ENCODE results near the gene NKAIN2.

The NKAIN2 gene

DNA sequence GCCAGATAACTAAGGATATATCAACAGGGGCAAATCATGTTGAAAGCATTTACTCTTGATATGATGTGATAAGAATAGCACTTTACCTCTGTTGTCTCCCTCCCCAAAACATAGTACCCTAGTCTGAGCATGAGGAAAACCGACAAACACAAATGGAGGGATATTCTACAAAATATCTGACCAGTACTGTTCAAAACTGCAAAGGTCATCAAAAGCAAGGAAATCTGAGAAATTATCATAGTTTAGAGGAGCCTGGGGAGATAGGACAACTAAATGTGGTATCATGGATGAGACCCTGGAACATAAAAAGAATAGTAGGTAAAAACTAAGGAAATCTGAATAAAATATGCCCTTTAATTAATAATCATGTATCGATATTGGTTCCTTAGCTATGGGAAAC is 675.2 kb downstream of the NKAIN2 start:
- no peak overlapping the region for H3K4me3 ChIP-seq (ENCODE audit: low read depth, low read length)
- in situ Hi-C loops (cut with HindIII; ENCODE audit: low sequenced_read_pairs): no loop called here
- no peak for TF ChIP-seq CTCF (IDR thresholded peaks at IDR 0.05; ENCODE audit: low read depth, low read length, missing control alignments)
- DNase-seq (ENCODE audit: low read depth): no peak

GRCh38 chr6:124479991-124480430 is 676.3 kb downstream of the NKAIN2 start:
- TF ChIP-seq CTCF (IDR thresholded peaks at IDR 0.05; ENCODE audit: low read depth, low read length, missing control alignments): no peak
- no peak overlapping the region for H3K4me3 ChIP-seq (ENCODE audit: low read depth, low read length)
- in situ Hi-C loops (cut with HindIII; ENCODE audit: low sequenced_read_pairs): no loop called here
- DNase-seq (ENCODE audit: low read depth): no peak

- in situ Hi-C loops (cut with HindIII; ENCODE audit: low sequenced_read_pairs): no loop called here
- DNase-seq (ENCODE audit: low read depth): peak; percentile 65
- TF ChIP-seq CTCF (IDR thresholded peaks at IDR 0.05; ENCODE audit: low read depth, low read length, missing control alignments): no peak
- no peak overlapping the region for H3K4me3 ChIP-seq (ENCODE audit: low read depth, low read length)
Measured at GRCh38 chr6:124482071-124482491, 678.4 kb downstream of the NKAIN2 start.

DNA sequence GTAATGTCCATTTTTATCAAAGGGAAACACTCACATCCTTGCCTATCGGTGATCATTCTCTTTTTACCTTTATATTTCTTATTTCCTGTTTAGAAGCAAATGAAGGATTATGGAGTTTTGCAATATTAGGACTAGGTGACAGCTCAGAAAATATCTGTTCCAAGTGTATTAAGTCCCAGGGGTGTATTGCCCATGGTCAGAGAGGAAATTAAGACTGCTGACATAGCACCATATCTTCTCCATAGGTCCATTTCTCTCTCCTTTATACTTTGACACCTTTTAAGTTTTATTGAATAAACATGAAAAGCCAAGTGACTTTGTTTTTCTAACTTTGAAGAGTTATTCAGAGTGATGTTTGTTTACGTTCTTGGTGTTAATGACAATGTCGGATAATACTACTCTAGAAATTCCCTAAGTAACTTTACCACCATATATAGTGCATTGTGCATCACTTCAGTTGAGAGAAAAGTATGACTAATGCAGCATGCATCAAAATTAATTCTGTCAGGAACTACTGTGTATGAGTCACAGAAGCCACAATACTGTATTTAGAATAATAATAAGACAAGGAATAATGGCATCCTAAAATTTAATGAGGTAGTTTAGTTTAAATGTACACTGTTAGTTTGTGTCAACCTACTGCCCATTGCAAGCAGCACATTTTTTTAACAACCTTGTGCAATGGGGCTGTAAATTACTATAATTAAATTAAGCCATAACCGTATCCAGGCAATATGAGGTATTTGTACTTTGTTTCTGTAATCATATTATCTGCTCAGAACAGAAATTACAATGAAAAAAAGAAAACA is 684.2 kb downstream of the NKAIN2 start:
- no peak for TF ChIP-seq CTCF (IDR thresholded peaks at IDR 0.05; ENCODE audit: low read depth, low read length, missing control alignments)
- H3K4me3 ChIP-seq (ENCODE audit: low read depth, low read length): no peak overlapping the region
- peak; percentile 53 for DNase-seq (ENCODE audit: low read depth)
- in situ Hi-C loops (cut with HindIII; ENCODE audit: low sequenced_read_pairs): no loop called here

DNA sequence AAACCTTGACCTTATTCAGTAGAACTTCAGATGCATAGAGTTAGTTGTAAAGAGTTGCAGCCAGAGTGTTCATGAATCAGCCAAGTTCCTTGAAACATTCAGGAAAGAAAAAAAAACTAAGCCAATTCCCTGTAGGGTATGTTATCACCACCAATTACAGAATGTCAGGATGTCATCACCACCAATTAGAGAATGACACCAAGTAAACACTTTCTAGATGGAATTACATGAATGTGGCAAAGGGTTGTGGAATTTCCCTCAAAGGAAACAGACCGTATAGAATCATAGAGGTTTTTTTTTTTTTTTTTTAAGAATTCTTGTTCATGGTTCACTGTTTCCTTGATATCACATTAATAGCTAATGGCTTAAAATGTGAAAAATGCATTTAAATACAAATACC is 686.5 kb downstream of the NKAIN2 start:
- DNase-seq (ENCODE audit: low read depth): no peak
- TF ChIP-seq CTCF (IDR thresholded peaks at IDR 0.05; ENCODE audit: low read depth, low read length, missing control alignments): no peak
- in situ Hi-C loops (cut with HindIII; ENCODE audit: low sequenced_read_pairs): no loop called here
- H3K4me3 ChIP-seq (ENCODE audit: low read depth, low read length): no peak overlapping the region

- TF ChIP-seq CTCF (IDR thresholded peaks at IDR 0.05; ENCODE audit: low read depth, low read length, missing control alignments): no peak
- no peak for DNase-seq (ENCODE audit: low read depth)
- in situ Hi-C loops (cut with HindIII; ENCODE audit: low sequenced_read_pairs): no loop called here
- no peak overlapping the region for H3K4me3 ChIP-seq (ENCODE audit: low read depth, low read length)
Measured at GRCh38 chr6:124493259-124493658, 689.6 kb downstream of the NKAIN2 start.
